ENCODE results near the gene ADGRG3. TPM values are rescaled to one million over a fixed set of nuclear protein-coding genes. Genes with fewer than 3 reads are reported as not detected.

ADGRG3 gene
- total and polyA plus RNA-seq, 10 of the 15 experiments (the other 5 are each of a cell fraction or from before 2014, with no cell fraction given): 0.10 to 0.11 (median 0.10) TPM; not detected in 7

DNA sequence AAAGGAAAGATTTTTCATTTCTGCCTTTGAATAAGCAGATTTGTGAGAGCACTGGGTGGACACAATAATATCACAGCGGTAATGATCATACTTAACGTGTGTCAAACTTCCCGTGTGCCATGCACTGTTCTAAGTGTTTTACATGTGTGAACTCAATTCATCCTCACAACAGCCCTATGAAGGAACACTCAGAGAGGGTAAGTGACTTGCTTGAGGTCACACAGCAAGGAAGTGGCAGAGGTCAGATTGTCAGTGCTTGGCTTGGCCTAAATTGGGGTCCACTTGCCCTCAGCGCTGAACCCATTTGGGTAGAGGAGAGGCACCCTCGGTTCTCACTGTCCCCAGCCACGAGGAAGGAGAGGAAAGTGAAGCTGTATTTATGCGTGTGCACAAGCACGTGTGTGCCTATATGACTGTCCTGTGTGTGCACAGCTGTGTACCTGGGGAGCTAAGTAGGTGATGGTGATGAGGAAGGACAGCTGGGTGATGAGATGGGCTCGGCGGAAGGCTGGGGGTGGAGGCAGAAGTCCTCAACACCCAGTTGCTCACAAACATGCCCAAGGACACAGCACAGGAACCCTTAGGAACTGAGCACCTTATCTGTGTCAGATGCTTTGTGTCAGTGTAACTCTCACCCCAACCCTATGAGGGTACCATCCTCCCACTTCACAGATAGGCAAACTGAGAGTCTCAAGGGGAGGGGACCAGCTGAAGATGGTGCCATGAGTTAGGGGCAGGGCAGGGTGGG, 9.8 kb upstream of the ADGRG3 start:
- Histone ChIP-seq H3K27me3 (replicated peaks in 1 of 2; ENCODE audit: control insufficient read depth in 2 of 2, insufficient read depth in 2 of 2, low read length in 1 of 2) (no peaks in the 10 kb centered on the region; a peak in 1 of 4 replicates), H3K27ac (ENCODE audit: control insufficient read depth, insufficient read depth) (no peak overlapping the region), H3K9me3 (replicated peaks; ENCODE audit: control insufficient read depth, insufficient read depth, low read length) (no peaks in the 10 kb centered on the region), H4K20me1 (ENCODE audit: control insufficient read depth, insufficient read depth) (no peaks in the 10 kb centered on the region), H3K36me3 (ENCODE audit: control insufficient read depth in 2 of 2, insufficient read depth in 2 of 2, low read length in 1 of 2) (no peaks in the 10 kb centered on the region), H3K79me2 (ENCODE audit: control insufficient read depth, insufficient read depth, low read length) (no peaks in the 10 kb centered on the region), H3K4me3 (no peak overlapping the region), H2AFZ (ENCODE audit: control insufficient read depth, low read depth, low read length) (no peak overlapping the region), H3K9ac (ENCODE audit: control insufficient read depth, insufficient read depth, low read length) (no peak overlapping the region), H3K4me1 (ENCODE audit: control insufficient read depth, insufficient read depth, low read length) (no peaks in the 10 kb centered on the region), H3K4me2 (ENCODE audit: control insufficient read depth, insufficient read depth) (no peak overlapping the region)
- no TSS peak for BruUV-seq (replicated peaks)
- ChIA-PET SMC1A (ENCODE audit: uncharacterized antibody, unreplicated experiment) (no interaction called here), POLR2A (no interaction called here), CTCF (interaction anchor here (1.5 kb wide), 1 partner anchor 9 kb away, joined by 7 read pairs; no protein-coding TSS in a partner anchor), RAD21 (ENCODE audit: unreplicated experiment) (interaction anchor here (0.6 kb wide), 1 partner anchor 11 kb away, joined by 3 read pairs; no protein-coding TSS in a partner anchor)
- intact Hi-C loops (cut with micrococcal nuclease; ENCODE audit: unreplicated experiment): no loop called here
- TF ChIP-seq, protein P1, sequence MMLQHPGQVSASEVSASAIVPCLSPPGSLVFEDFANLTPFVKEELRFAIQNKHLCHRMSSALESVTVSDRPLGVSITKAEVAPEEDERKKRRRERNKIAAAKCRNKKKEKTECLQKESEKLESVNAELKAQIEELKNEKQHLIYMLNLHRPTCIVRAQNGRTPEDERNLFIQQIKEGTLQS (IDR thresholded peaks at IDR 0.05; ENCODE audit: borderline replicate concordance, extremely low read depth, low read depth, low read length): no peak
- TF ChIP-seq SMARCA5 (IDR thresholded peaks at IDR 0.05): 0 out of 2 replicates have a peak, but pooled peaks have one; percentile 39
- TF ChIP-seq ZNF687 (IDR thresholded peaks at IDR 0.05): no peak
- FAIRE-seq (no peak), ATAC-seq (no peak; the same call in 2 of the 3 replicates), DNase-seq (ENCODE audit: low read depth, low spot score) (no peak)
- in situ Hi-C loops (cut with MboI): no loop called here
- WGBS (ENCODE audit: insufficient coverage, insufficient replicate concordance, low lambda C conversion rate, missing lambda C conversion rate): 45% methylated on average over 10 of the region's 10 CpGs
